Posterior vena cava (tissue), 2 donors: Measurements from ENCODE around the gene IL1RAPL2. TPM values are rescaled to one million over a fixed set of nuclear protein-coding genes. Genes with fewer than 3 reads are reported as not detected.
"Not testable (repeated sequence)": the region's sequence is repeated elsewhere in the genome, so short reads cannot be mapped to it uniquely, and the experiment has no call there.

ENCODE experiments used
- DNase-seq: peaks from one replicate; pipeline ENCODE4 v3.0.0-alpha.2; 2020; ENCODE audit warnings: low spot score
- intact Hi-C, 2 donors: fragments of 100-400 bp; cut with DNase I; formaldehyde crosslinking; loops; one replicate each; pipeline versions ENCODE4 v1.14.1 to v1.14.2; 2022 to 2023
- total RNA-seq, 2 donors: library from RNA; stranded (reverse); fragmentation: NEBNext Ultra II Directional; extraction: Animal tissue kit (Norgen Biotek cat#: 25700); gene quantifications; one replicate each; pipeline ENCODE4 v1.2.1, GENCODE V29; 2021
- donor health status: DM: yes; HTN: yes; CAD: no.
- donor health status: DM: yes; HTN: yes; CAD: no.

Gene IL1RAPL2
- total RNA-seq, 2 donors from 2014 or later = 0.10 TPM; not detected in 1

- no peak for DNase-seq
- intact Hi-C loops = no loop called here
Measured at GRCh38 chrX:104668550-104668949, 102.6 kb downstream of the IL1RAPL2 start.

GRCh38 chrX:104669063-104669462 lies 103.1 kb downstream of the IL1RAPL2 start:
- intact Hi-C loops = no loop called here
- DNase-seq = no peak

GRCh38 chrX:104670051-104670450 lies 104.1 kb downstream of the IL1RAPL2 start:
- no peak for DNase-seq
- intact Hi-C loops = no loop called here

- intact Hi-C loops = not testable (repeated sequence)
- peak; percentile 58 for DNase-seq
Measured at GRCh38 chrX:104677517-104677916, 111.5 kb downstream of the IL1RAPL2 start.

GRCh38 chrX:104679175-104679574 lies 113.2 kb downstream of the IL1RAPL2 start:
- intact Hi-C loops = no loop called here
- no peak for DNase-seq

GRCh38 chrX:104681214-104681613 lies 115.2 kb downstream of the IL1RAPL2 start:
- intact Hi-C loops = no loop called here
- DNase-seq = no peak

GRCh38 chrX:104684077-104684476 lies 118.1 kb downstream of the IL1RAPL2 start:
- no peak for DNase-seq
- intact Hi-C loops = no loop called here

GRCh38 chrX:104695593-104695992 lies 129.6 kb downstream of the IL1RAPL2 start:
- DNase-seq = no peak
- intact Hi-C loops = no loop called here

- no peak for DNase-seq
- intact Hi-C loops = no loop called here
Measured at GRCh38 chrX:104696667-104697066, 130.7 kb downstream of the IL1RAPL2 start.

- intact Hi-C loops = no loop called here
- DNase-seq = no peak
Measured at GRCh38 chrX:104697294-104697693, 131.3 kb downstream of the IL1RAPL2 start.

GRCh38 chrX:104707042-104707441 lies 141.0 kb downstream of the IL1RAPL2 start:
- intact Hi-C loops = no loop called here

GRCh38 chrX:104707572-104707971 lies 141.6 kb downstream of the IL1RAPL2 start:
- intact Hi-C loops = no loop called here
- DNase-seq = no peak

More at GRCh38 chrX:104707042-104707441, 141.0 kb downstream of the IL1RAPL2 start:
- no peak for DNase-seq

GRCh38 chrX:104712515-104712914 lies 146.5 kb downstream of the IL1RAPL2 start:
- no peak for DNase-seq

GRCh38 chrX:104721854-104722253 lies 155.9 kb downstream of the IL1RAPL2 start:
- DNase-seq = no peak
- intact Hi-C loops = no loop called here

More at GRCh38 chrX:104712515-104712914, 146.5 kb downstream of the IL1RAPL2 start:
- intact Hi-C loops = no loop called here

GRCh38 chrX:104728456-104728855 lies 162.5 kb downstream of the IL1RAPL2 start:
- intact Hi-C loops = no loop called here
- DNase-seq = no peak

GRCh38 chrX:104742355-104742754 lies 176.4 kb downstream of the IL1RAPL2 start:
- no peak for DNase-seq
- intact Hi-C loops = no loop called here

GRCh38 chrX:104745152-104745551 lies 179.2 kb downstream of the IL1RAPL2 start:
- DNase-seq = no peak
- intact Hi-C loops = no loop called here

GRCh38 chrX:104749951-104750610 lies 184.1 kb downstream of the IL1RAPL2 start:
- intact Hi-C loops = loop anchor here in 1 of 2 donors (10.0 kb wide), 1 partner anchor 1895 kb away; no protein-coding TSS in a partner anchor
- no peak for DNase-seq

- DNase-seq = no peak
- intact Hi-C loops = no loop called here
Measured at GRCh38 chrX:104762641-104763040, 196.6 kb downstream of the IL1RAPL2 start.

GRCh38 chrX:104789784-104790183 lies 223.8 kb downstream of the IL1RAPL2 start:
- intact Hi-C loops = no loop called here
- DNase-seq = no peak

- intact Hi-C loops = no loop called here
- DNase-seq = no peak
Measured at GRCh38 chrX:104795804-104796203, 229.8 kb downstream of the IL1RAPL2 start.
